Retinal pigment epithelial cell (primary cell): ENCODE measurements around the gene GPS1.
A peak's percentile ranks its signal among the peaks of the same experiment; 100 is the strongest.

ENCODE experiments used
- DNase-seq: peaks from one replicate; pipeline ENCODE4 v3.0.0-alpha.2; 2010; ENCODE audit warnings: low read depth
- H3K4me3 ChIP-seq: 2 replicates; pipeline ENCODE4 v1.5.1; 2011; ENCODE audit warnings: mild to moderate bottlenecking, low read length, control low read depth, moderate library complexity
- CTCF ChIP-seq: conservative IDR thresholded peaks from 2 replicates; pipeline ENCODE4 v1.5.1; 2011; ENCODE audit warnings: low read depth, low read length, control low read depth, inconsistent platforms

Gene GPS1

DNA sequence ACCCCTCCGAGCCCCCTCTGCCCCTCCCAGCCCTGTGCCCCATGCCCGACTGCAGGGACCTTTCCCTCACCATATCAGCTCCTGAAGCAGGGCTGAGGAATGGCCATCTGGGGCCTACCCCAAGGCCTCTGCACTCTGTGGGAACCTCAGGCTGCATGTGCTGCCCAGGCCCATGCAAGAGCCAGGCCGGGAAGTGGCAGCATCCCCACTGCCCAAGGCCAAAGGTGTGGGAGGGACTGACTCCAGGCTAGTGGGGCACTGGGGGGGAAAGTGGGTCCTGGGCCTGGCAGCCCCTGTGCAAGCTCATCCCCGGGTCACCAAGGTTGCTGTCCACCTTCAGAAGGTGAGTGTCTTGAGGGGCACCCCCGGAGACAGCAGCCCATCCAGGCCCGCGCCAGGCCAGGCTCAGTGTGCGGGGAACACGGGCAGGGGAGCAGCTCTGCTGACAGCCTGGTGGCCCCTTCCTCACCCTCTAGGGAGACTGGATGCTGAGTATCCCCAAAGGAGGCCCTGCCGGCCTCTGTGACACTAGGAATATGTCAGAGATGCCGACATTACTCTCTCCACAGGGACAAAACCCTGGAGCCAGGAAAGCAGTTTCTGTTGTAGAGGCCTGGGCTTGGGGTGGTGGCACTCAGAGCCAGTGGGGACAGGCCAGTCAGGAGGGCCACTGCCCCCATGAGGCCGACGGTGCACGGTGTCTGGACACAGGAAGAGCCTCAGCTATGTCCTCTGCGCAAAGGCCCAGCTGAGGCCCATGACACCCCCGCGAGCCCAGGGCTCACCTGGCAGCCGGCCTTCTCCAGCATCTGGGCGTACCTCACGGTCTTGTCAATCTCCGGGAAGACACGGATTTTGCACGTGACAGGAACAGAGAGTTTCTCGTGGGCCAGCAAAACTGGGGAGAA is 10.6 kb downstream of the GPS1 start:
- TF ChIP-seq CTCF: no peak

GRCh38 chr17:82062984-82063368 is 11.3 kb downstream of the GPS1 start:
- H3K4me3 ChIP-seq: no peak overlapping the region
- no peak for DNase-seq
- no peak for TF ChIP-seq CTCF

More for the DNA sequence above, 10.6 kb downstream of the GPS1 start:
- no peak overlapping the region for H3K4me3 ChIP-seq
- DNase-seq: no peak

- no peak for TF ChIP-seq CTCF
- H3K4me3 ChIP-seq: no peak overlapping the region
- DNase-seq: no peak
Measured at GRCh38 chr17:82063424-82064415, 12.0 kb downstream of the GPS1 start.

- DNase-seq: no peak
- TF ChIP-seq CTCF: no peak
- peak overlapping the region; percentile 67 for H3K4me3 ChIP-seq
Measured at GRCh38 chr17:82064433-82065192, 12.9 kb downstream of the GPS1 start.

DNA sequence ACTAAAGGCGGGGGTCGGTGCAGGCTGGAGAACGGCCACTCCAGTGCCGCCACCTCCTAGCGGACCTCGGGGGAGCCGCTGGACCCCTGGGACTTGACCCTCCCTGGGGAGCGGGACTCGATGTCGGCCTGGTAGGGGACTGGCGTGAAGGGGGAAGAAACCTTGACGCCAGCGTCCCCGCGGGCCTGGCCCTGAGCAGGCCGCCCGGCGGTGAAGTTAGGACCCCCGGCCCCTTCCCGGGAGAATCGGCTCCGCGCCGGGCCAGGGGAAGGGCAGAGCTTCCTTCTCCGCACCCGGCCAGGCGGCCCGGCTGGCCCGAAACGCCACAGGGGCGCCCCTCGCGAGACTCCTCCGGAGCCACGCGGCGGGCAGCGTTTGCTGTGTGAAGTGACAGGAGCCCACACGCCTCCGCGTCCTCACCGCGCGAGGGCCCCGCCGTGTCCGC is 13.5 kb downstream of the GPS1 start:
- peak overlapping the region; percentile 67 for H3K4me3 ChIP-seq
- no peak for DNase-seq
- TF ChIP-seq CTCF: no peak

DNA sequence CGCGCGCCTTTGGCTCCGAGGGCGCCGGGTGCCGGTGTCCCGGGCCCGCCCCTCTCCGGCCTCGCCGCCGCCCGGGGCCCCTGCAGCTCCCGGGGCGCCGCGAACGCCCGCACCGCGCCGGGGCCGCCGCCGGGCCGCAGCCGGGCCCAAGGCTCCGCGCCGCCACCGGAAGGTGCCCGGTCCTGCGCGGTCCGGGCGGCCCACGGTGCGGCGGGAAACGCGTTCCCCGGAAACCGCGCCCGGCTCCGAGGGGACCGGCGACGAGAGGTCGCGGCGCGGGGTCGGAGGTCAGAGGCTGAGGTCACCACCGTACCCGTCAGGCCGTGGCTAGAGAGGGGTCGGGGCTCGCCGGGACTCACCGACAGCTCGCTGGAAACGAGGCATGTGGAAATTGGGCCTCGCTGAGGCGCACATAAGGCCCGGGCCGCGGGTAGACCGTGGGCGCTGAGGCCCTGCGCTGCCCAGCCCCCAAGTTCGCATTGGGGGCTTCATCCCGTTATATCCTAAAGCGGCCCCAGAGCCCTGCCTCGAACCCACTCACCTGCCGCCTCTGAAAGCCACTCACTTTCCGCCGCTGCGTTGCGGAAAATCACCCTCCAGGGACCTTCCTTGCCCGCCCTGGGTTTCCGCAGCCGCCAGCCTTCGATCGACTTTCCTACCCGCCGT is 14.1 kb downstream of the GPS1 start, which contains the start of gene DUS1L:
Gene DUS1L, minus strand, starts transcription at position 167 of the 666 bp plus-strand sequence. CDS start 745 bp downstream, outside the sequence.
- TF ChIP-seq CTCF: no peak
- peak within 1 kb of the TSS; percentile 67 for H3K4me3 ChIP-seq
- DNase-seq: no peak
